HG03064 (cell line): ENCODE data around the gene SEC23B.
"Not testable (repeated sequence)": the region's sequence is repeated elsewhere in the genome, so short reads cannot be mapped to it uniquely, and the experiment has no call there.

Experiments used
- ATAC-seq: cut with Tn5 transposase; IDR thresholded peaks from one replicate; pipeline ENCODE4 v1.9.1; 2021; ENCODE audit warnings: low read depth; ENCODE audit not compliant: unreplicated experiment

Gene SEC23B

DNA sequence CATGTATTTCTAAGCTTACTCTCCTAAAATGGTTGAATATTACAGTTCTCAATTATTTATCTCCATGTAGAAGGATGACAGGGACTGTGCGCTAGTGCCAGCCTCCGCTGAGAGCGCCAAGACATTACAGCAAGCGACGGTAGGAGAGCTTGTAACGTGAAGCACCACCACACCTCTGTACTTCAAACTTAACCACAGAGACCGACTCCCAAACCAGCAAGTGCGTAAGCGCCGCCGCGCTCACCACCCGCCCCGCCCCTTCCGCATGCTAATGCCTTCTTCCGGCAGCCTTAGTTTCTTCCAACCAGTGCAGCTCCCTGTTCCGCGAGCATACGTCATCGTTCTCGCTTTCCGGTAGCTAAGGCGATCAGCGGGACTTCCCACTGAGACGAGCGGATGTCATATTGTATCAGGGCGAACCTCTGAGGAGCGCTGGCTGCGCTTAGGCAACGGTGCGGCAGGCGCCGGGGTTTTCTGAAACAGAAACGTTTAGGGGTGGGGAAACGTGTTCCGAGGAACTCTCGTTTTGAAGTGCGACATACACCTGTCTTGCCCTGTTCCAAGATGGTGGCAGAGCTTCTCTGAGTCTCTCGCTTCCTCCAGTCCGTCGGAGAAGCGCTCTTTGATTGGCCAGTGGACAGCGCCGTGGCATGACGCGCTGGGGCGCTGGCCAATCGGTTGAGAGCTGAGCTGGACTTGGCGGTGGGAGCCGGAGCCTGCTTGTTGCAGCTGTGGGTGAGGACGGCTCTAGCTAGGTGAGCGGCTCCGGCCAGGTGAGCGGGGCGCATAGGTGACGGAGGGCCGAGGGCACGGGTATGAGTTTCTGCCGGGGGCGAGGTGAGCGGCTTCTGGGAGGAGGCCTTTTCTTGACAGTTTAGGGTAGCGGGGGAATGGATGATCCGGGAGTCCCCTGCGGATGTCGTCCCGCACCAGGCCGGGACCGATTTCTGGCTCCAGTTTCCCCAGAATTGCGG is at the start of gene SEC23B:
Gene SEC23B, plus strand, starts transcription at position 723 of the 974 bp plus-strand sequence. CDS start 2,896 bp downstream, outside the sequence.
- peak; percentile 95 for ATAC-seq

DNA sequence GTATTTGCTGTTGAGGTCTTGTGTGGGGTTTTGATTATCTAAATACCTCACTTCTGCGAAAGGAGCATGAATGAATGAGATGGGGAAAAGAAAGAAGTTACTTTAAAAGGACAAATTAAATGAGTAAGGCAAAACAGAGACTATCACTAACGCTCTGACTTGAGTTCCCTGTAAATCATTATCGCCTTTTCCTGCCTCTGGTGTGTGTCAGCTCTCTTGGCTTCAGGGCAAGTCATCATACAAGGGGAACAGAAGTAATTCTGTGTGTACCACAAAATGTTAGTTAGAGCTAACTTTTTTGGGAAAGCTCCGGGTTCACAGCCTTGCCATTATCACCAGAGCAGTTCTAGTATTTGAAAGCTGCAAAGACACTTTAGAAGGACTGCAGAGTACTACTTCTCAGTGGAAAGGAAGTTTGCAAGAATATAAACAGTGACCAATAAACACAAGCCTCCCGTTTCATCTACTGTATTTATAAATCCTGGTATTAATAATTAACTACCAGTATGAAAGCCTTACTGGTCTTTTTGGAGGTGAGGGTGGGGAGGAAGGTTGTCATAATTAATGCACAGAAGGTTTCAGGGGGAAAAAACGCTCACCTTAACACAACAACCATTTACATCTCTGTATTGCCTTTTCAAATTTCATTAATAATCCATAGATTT is 42.1 kb upstream of the SEC23B start:
- ATAC-seq, result no peak

DNA sequence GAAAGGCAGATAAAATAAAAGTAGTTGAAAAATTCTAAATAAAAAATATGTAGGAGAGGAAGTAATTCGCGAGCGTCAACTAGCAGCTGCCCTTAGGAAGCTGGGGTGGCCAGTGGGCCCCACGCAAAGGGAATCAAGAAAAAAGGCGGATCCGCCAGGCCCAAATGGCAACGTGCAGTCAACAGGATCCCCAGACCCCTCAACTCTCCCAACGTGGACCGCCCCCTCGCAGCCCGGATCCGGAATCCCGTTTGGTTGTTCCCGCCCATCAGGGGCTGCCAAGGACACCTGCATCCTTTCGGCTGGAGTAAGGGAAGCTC is 41.2 kb upstream of the SEC23B start:
- peak; percentile 18 for ATAC-seq

DNA sequence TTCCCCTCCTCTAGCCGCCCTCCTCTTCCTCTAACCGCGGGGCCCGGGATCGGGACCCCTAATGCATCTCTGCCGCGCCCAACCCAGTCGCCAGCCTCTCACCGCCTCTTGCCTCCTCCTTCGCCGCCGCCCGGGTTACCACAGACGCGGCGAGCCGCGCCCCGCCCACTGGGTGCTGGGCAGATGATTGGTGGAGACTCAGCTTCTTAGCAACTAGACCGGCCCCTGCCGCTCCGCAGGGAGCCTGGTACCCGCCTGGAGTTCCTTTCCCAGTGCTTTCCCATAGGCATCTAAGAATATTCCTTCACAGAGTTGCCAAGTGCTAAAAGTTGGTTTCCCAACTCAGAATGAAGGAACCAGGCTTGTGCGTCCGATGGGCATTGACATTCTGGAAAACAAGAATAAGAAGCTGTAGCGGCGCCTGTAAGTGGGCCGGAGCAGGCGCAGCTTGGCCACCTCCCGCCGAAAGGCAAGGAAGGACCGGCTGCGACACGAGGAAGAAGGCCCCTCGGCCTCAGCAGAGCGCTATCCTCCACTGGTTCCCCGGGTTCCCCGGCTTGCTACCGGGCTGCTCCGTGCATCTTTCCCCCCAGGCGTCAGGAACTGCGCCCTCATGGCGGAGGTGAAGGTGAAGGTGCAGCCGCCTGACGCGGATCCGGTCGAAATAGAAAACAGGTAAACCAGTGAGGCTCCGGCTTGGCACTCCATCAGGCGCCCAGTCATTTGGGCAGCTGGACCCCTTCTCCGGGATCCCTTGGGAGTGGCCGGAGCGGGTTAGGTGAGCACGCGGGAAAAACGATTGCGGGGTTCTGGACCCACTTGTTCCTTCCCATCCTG is 40.6 kb upstream of the SEC23B start, which contains the start of the genes DZANK1 and POLR3F:
Gene DZANK1, minus strand, starts transcription at position 137 of the 837 bp plus-strand sequence. CDS start 1,672 bp downstream, outside the sequence.
Gene POLR3F, plus strand, starts transcription at position 497 of the 837 bp plus-strand sequence. Its CDS starts 117 bp downstream, at position 614.
- ATAC-seq, result peak; percentile 96

DNA sequence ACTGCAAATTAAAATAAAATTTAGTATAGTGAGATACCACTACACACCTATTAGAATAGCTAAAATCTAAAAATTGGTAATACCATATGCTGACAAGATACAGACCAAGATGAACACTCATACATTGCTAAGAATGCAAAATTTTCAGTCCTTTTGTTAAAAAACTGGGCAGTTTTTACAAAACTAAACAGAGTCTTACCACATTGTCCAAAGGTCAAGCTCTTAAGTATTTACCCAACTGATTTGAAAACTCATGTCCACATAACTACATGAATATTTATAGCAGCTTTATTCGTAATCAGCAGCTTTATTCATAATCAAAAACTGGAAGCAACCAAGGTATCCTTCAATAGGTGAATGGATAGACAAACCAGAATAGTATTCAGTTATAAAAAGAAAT is 30.5 kb upstream of the SEC23B start:
- ATAC-seq, result no peak

DNA sequence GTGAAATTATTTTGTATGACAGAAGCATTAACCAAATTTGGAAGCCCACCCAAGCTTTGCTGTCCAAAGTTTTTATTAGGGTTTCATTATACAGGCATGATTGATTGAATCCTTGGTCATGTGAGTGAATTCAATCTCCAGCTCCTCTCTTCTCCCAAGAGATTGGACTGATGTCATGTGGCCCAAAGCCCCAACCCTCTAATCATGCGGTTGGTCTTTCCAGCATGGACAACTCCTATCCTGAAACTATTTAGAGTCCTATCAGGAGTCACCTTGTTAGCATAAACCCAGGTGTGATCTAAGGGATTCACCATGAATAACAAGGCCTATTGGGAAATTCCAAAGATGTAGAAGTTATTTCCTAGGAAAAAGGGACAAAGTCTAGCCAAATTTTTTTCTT is 29.9 kb upstream of the SEC23B start:
- ATAC-seq, result no peak

DNA sequence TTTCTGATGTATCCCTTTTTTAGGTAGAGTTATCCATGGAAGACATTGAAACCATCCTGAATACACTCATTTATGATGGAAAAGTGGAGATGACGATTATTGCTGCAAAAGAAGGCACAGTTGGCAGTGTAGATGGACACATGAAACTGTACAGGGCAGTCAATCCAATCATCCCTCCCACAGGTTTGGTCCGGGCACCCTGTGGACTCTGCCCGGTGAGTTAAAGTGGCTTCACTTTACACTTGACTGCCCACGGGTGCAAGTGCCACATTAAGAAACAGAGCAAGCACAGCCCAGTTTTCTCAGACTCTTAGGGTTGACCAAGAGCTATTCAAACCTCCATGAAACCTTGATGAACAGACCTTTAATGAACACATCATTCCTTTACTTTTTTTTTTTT is 26.1 kb upstream of the SEC23B start:
- ATAC-seq, result no peak

DNA sequence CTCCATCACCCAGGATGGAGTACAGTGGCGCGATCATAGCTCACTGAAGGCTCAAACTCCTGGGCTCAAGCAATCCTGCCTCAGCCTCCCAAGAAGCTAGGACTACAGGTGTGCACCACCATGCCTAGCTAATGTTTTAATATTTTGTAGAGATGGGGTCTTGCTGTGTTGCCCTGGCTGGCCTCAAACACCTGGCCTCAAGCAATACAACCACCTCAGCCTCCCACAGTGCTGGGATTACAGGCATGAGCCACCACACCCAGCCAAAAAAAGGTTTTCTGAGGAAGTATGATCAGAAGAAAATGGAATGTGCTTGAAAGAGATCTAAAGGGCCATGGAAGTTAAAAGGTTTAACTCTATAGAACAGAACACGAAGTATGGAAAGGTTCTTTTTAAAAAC is 19.4 kb upstream of the SEC23B start:
- ATAC-seq, result no peak

DNA sequence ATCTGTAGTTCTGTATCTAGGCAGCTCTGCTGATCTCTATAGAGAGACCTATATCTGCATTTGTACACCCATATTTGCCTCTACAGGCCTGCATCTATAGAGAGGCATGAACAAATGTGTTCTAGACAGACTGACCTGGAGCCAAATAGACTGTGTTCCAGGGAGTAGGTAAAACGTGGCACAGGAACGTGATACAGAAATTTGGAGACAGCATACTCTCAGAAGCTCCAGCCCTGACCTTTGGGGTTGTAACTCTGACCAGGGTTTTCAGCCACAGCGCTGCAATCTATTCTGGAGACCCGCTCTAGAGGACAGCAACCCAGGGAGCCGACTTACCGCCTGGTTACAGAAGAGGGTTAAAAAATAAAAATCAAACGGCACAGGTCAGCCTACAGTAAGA is 11.7 kb upstream of the SEC23B start:
- no peak for ATAC-seq

DNA sequence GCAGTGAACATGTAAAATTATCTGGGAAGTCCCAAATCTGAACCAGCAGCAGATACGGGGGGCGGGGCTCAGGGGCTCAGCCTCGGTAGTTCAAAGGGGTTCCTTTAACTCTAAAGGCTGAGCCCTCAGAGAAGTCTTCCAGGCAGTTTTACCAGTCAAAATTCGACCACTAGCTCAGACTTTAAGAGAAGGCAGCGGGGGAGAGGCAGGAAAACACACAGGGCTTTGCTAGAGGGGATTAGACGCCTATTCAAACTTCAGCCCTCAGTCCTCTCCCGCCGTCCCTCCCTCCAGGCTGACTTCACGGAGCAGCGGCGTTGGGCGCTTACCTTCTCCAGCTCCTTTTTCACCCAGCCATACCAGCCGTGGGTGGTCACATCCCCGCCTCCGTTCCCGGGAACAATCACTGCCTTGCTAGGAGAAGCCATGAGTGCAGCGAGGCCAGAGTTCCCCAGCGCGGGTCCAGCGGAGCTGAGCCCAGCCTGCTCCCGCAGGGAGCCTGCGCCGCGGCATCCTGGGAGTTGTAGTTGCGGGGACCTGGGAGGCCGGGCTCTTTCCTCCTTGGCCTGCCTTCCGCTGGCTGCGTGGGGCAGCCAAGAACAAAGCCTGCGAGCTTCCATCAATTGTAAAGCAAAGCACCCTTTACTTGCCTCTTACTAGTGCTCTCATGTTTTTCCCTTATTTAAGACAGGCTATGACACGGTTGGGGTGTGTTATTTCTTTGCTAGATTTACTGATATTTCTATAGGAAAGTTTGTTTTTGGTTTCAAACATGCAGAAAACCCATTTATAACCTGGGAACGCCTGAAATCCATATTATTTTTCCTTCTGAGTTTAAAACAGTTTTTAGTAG is 10.8 kb upstream of the SEC23B start, which contains the start of gene RBBP9:
Gene RBBP9, minus strand, starts transcription at position 486 of the 853 bp plus-strand sequence. Its CDS starts 58 bp downstream, at position 428.
- peak; percentile 96 for ATAC-seq

DNA sequence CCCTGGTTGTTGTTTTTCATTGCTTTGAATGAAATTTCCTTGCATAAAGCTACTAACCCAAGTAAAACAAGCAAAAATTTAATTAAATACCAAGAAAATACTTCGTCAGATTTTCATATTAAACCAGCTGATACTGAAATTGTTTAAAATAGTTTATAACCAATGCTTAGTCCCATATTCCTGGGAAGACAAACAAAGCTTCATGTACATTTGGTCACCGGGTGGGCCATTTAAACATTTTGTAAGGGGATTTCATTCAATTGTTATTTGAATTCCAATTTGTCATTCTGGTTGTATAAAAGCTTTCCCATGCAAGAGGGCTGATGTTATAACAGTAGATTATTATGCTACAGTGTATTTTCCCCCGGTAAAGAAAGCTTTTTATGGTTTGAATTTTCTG is 10.1 kb upstream of the SEC23B start:
- ATAC-seq, result no peak

DNA sequence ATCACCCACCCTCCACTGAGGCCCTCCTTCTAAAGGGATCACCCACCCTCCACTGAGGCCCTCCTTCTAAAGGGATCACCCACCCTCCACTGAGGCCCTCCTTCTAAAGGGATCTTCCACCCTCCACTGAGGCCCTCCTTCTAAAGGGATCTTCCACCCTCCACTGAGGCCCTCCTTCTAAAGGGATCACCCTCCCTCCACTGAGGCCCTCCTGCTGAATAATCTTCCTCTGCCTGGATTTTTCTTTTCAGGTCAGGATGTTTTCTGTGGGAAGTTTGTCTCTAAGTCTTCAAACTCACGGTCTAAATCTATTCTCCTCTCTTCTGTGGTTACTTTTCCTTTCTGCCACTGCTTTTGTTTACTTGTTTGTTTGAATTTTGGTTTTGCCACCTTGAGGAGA is 6.1 kb upstream of the SEC23B start:
- not testable (repeated sequence) for ATAC-seq

DNA sequence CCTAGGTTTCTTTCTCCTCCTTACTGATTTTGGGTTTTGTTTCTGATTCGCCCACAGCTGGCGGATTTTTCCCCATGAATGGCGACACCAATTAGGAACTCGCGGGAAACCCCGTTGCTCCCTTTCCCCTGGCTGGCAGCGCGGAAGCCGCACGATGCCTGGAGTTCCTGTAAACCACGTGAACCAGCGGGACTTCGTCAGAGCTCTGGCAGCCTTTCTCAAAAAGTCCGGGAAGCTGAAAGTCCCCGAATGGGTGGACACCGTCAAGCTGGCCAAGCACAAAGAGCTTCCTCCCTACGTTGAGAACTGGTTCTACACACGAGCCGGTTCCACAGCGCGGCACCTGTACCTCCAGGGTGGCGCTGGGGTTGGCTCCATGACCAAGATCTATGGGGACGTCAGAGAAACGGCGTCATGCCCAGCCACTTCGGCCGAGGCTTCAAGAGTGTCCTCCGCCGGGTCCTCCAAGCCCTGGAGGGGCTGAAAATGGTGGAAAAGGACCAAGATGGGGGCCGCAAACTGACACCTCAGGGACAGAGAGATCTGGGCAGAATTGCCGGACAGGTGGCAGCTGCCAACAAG is 3.2 kb upstream of the SEC23B start:
- no peak for ATAC-seq

DNA sequence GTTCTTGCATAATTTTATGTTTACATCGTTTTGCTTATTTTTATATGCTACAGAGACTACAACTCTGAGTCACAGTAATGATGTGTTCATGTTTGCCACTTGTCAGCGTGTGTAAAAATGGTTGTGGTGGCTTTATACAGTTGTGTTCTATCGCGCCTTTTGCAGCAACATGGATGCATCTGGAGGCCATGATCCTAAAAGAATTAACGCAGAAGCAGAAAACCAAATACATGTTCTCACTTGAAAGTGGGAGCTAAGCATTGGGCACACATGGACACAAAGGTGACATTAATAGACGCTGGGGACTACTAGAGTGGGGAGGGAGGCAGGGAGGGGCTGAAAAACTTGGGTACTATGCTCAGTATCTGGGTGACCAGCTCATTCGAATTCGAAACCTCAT is 996 bp upstream of the SEC23B start:
- no peak for ATAC-seq

DNA sequence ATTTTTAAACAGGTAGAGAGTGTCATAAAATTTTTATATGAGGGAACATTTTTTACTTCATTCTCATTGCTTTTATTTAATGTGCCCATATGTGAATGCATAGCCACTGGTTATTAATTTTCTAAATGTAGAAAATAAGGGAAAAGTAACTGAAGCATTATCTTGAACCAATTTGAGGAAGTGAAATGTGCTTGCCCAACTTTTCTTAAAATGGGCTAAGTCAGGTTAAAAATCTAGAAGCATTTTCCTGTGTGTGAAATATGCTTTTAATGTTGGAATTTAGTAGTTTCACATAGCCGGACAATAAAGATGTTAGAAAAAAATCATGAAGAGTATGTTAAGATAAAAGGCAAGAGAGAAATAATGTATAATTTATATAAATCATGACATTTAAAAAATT is 3.8 kb downstream of the SEC23B start:
- no peak for ATAC-seq

DNA sequence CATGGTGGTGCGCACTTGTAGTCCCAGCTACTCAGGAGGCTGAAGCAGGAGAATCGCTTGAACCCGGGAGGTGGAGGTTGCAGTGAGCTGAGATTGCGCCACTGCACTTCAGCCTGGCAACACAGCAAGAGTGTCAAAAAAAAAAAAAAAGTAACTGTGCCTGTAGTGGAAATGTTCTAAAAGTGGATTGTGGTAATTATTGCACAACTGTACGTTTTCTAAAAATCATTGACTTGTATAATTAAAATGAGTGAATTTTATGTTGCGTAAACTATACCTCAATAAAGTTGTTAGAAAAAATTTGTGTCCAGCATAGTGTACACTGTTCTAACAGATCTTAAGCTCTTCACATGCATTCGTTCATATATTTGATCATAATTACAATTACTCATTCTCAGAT is 5.5 kb downstream of the SEC23B start:
- no peak for ATAC-seq

DNA sequence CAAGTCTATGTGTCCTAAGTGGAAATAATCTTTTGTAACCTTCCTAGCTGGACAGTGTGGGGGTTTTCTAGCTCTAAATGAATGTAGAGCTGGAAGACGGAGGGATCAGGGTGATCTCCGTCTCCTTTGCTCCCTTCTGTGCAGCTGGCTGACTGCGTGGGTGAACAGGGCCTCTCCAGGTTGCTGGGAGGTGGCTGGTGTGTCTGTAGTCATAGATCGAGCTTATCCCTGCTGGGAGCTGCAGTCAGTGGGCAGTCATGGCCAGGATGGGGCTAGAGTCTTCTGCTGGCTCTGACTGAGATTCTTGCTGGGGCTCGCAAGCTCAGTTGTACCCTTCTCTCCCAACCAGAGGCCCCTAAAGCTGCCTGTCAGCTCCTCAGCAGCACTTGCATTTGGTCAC is 6.4 kb downstream of the SEC23B start:
- no peak for ATAC-seq

DNA sequence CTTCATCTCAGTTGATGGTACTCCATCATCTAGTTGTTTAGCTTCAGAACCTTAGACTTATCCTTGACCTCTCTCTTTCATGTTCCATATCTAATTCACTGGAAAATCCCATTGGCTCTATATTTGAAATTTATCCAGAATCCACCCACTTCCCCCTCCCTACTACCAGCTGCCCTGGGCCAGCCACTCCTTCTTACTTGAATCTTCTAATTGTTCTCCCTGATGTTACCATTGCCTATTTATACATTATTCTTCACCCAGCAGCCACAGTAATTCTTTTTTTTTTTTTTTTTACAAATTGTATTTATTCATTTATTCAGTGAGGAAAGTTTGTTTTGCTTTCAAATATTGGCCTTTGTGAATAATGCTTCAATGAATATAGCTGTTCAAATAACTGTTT is 8.2 kb downstream of the SEC23B start:
- no peak for ATAC-seq

DNA sequence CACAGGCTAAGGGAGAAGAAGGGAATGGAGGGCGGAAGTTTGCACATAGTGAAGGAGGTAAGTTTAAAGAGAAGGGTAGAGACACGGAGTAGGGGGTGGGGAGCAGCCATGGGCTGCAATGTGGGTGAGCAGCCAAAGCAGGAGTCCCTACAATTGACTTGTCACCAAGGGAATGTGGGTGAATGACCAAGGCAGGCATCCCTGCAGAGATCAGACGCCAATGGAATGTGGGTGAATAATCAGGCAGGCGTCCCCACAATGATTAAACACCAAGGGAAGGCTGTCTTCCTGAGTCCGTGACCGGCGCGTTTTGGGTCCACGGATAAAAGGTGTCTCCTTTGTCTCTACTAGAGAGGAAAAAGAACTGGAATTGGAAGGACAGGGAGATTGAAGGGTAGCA is 14.3 kb downstream of the SEC23B start:
- not testable (repeated sequence) for ATAC-seq
